GM19023 (cell line): ENCODE measurements around the gene TNFRSF6B.

Experiments used
- ATAC-seq: cut with Tn5 transposase; IDR thresholded peaks from one replicate; pipeline ENCODE4 v1.9.1; 2021; ENCODE audit warnings: mild to moderate bottlenecking, moderate library complexity; ENCODE audit not compliant: unreplicated experiment

The TNFRSF6B gene

GRCh38 chr20:63694584-63695423 lies 1.6 kb upstream of the TNFRSF6B start:
- ATAC-seq, result no peak

- ATAC-seq, result no peak
Measured at GRCh38 chr20:63695424-63696305, 787 bp upstream of the TNFRSF6B start.

GRCh38 chr20:63696306-63696627 lies 185 bp upstream of the TNFRSF6B start:
- no peak for ATAC-seq

GRCh38 chr20:63697357-63697867 lies 960 bp downstream of the TNFRSF6B start:
- ATAC-seq, result no peak

- ATAC-seq, result no peak
Measured at GRCh38 chr20:63697868-63698545, 1.6 kb downstream of the TNFRSF6B start.

GRCh38 chr20:63698739-63699465 lies 2.5 kb downstream of the TNFRSF6B start:
- no peak for ATAC-seq

- ATAC-seq, result no peak
Measured at GRCh38 chr20:63699466-63700198, 3.2 kb downstream of the TNFRSF6B start.

- no peak for ATAC-seq
Measured at GRCh38 chr20:63700199-63701050, 4.0 kb downstream of the TNFRSF6B start.

GRCh38 chr20:63701051-63701328 lies 4.5 kb downstream of the TNFRSF6B start:
- no peak for ATAC-seq

- no peak for ATAC-seq
Measured at GRCh38 chr20:63701329-63702035, 5.0 kb downstream of the TNFRSF6B start.

- ATAC-seq, result no peak
Measured at GRCh38 chr20:63702036-63702665, 5.7 kb downstream of the TNFRSF6B start.

GRCh38 chr20:63702751-63703470 lies 6.5 kb downstream of the TNFRSF6B start:
- ATAC-seq, result no peak

GRCh38 chr20:63703471-63703975 lies 7.1 kb downstream of the TNFRSF6B start:
- no peak for ATAC-seq

GRCh38 chr20:63703976-63704748 lies 7.7 kb downstream of the TNFRSF6B start:
- ATAC-seq, result no peak

- no peak for ATAC-seq
Measured at GRCh38 chr20:63704749-63705117, 8.3 kb downstream of the TNFRSF6B start.

GRCh38 chr20:63705232-63706026 lies 9.0 kb downstream of the TNFRSF6B start:
- no peak for ATAC-seq
